ENCODE data around the gene OSGIN1. TPM values are rescaled to one million over a fixed set of nuclear protein-coding genes. Genes with fewer than 3 reads are reported as not detected.

Gene OSGIN1
- 4.2 and 4.3 TPM in 2 replicates for total RNA-seq (2014; rRNA removed; shearing (Covaris generic))

- DNase-seq (ENCODE audit: low read depth) = peak; percentile 95
These were observed at the start of gene OSGIN1 for GRCh38 chr16:83952940-83953795. OSGIN1 (plus strand) TSS chr16:83953240; CDS start chr16:83957672, 4,432 bp downstream.

GRCh38 chr16:83903751-83904150, 49.3 kb upstream of the OSGIN1 start:
- no peak for DNase-seq (ENCODE audit: low read depth)

GRCh38 chr16:83906683-83907082, 46.4 kb upstream of the OSGIN1 start:
- no peak for DNase-seq (ENCODE audit: low read depth)

- no peak for DNase-seq (ENCODE audit: low read depth)
These were observed 45.9 kb upstream of the OSGIN1 start for GRCh38 chr16:83907111-83907510.

GRCh38 chr16:83907631-83908250, 45.3 kb upstream of the OSGIN1 start:
- DNase-seq (ENCODE audit: low read depth) = peak; percentile 21

GRCh38 chr16:83908798-83909197, 44.2 kb upstream of the OSGIN1 start:
- DNase-seq (ENCODE audit: low read depth) = no peak

GRCh38 chr16:83911290-83911689, 41.8 kb upstream of the OSGIN1 start:
- no peak for DNase-seq (ENCODE audit: low read depth)

- no peak for DNase-seq (ENCODE audit: low read depth)
These were observed 40.4 kb upstream of the OSGIN1 start for GRCh38 chr16:83912519-83913244.

- DNase-seq (ENCODE audit: low read depth) = no peak
These were observed 39.8 kb upstream of the OSGIN1 start for GRCh38 chr16:83913245-83913633.

- DNase-seq (ENCODE audit: low read depth) = no peak
These were observed 38.8 kb upstream of the OSGIN1 start for GRCh38 chr16:83914091-83914710.

- DNase-seq (ENCODE audit: low read depth) = no peak
These were observed 38.0 kb upstream of the OSGIN1 start for GRCh38 chr16:83915081-83915480.

GRCh38 chr16:83915491-83915890, 37.5 kb upstream of the OSGIN1 start:
- no peak for DNase-seq (ENCODE audit: low read depth)

- no peak for DNase-seq (ENCODE audit: low read depth)
These were observed 35.6 kb upstream of the OSGIN1 start for GRCh38 chr16:83917152-83918120.

- no peak for DNase-seq (ENCODE audit: low read depth)
These were observed 32.0 kb upstream of the OSGIN1 start for GRCh38 chr16:83920894-83921491.

- no peak for DNase-seq (ENCODE audit: low read depth)
These were observed 29.3 kb upstream of the OSGIN1 start for GRCh38 chr16:83923581-83924365.

GRCh38 chr16:83924686-83925085, 28.4 kb upstream of the OSGIN1 start:
- no peak for DNase-seq (ENCODE audit: low read depth)

- no peak for DNase-seq (ENCODE audit: low read depth)
These were observed 27.7 kb upstream of the OSGIN1 start for GRCh38 chr16:83925095-83925905.

GRCh38 chr16:83925957-83926725, 26.9 kb upstream of the OSGIN1 start:
- DNase-seq (ENCODE audit: low read depth) = no peak

Measured in RPMI7951 (cell line).